ENCODE data around the gene HIVEP3. TPM values are rescaled to one million over a fixed set of nuclear protein-coding genes. Genes with fewer than 3 reads are reported as not detected.

The HIVEP3 gene
- total RNA-seq, 1 donor from 2014 or later: 8.9 TPM

DNA sequence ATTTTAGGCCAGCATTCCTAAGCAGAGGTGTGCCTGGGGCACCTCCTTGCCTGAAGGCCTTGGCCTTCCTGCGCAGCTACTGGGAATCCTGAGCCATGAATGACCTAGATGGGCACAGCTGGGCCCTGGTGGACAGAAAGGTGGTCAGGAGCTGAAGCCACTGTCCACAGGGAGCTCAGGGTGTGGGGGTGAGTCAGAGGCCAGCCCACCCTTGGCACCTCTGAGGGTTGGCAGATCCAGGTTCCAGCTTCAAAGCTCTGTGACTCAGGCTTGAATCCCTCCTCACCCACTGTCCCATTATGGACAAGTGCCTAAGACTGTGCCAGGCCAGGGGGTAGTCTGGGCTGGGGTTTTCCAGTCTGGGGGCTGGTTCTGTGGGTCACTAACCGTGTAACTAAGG lies 427.8 kb downstream of the HIVEP3 start:
- Histone ChIP-seq H3K4me1 (ENCODE audit: insufficient read depth, low read length) (peaks cover 39% of the 10 kb centered on the region), H2AFZ (ENCODE audit: low read depth, low read length) (no peak overlapping the region), H3K9ac (ENCODE audit: low read length) (no peak overlapping the region), H4K20me1 (ENCODE audit: insufficient read depth, low read length) (no peaks in the 10 kb centered on the region), H3K27me3 (ENCODE audit: insufficient read depth, low read length) (no peaks in the 10 kb centered on the region), H3K9me3 (ENCODE audit: insufficient read depth, low read depth, low read length) (no peaks in the 10 kb centered on the region), H3K27ac (ENCODE audit: low read depth, low read length) (no peak overlapping the region), H3K4me2 (ENCODE audit: low read length) (no peak overlapping the region), H3K79me2 (ENCODE audit: insufficient read depth, low read length) (no peaks in the 10 kb centered on the region), H3K36me3 (ENCODE audit: insufficient read depth, low read length) (no peaks in the 10 kb centered on the region), H3K4me3 (ENCODE audit: insufficient read depth, low read depth, low read length) (no peak overlapping the region)
- peaks cover 27% of the 10 kb centered on the region for H3K4me1 Mint-ChIP-seq (ENCODE audit: low read depth, unreplicated experiment)
- TF ChIP-seq, protein P1, sequence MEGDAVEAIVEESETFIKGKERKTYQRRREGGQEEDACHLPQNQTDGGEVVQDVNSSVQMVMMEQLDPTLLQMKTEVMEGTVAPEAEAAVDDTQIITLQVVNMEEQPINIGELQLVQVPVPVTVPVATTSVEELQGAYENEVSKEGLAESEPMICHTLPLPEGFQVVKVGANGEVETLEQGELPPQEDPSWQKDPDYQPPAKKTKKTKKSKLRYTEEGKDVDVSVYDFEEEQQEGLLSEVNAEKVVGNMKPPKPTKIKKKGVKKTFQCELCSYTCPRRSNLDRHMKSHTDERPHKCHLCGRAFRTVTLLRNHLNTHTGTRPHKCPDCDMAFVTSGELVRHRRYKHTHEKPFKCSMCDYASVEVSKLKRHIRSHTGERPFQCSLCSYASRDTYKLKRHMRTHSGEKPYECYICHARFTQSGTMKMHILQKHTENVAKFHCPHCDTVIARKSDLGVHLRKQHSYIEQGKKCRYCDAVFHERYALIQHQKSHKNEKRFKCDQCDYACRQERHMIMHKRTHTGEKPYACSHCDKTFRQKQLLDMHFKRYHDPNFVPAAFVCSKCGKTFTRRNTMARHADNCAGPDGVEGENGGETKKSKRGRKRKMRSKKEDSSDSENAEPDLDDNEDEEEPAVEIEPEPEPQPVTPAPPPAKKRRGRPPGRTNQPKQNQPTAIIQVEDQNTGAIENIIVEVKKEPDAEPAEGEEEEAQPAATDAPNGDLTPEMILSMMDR (IDR thresholded peaks at IDR 0.05; ENCODE audit: insufficient read depth, low read depth, low read length): no peak
- no peak for TF ChIP-seq EZH2 (IDR thresholded peaks at IDR 0.05; ENCODE audit: insufficient read depth, low read length)
- no peak overlapping the region for H3K4me3 Mint-ChIP-seq (ENCODE audit: unreplicated experiment)
- H3K27ac Mint-ChIP-seq (ENCODE audit: unreplicated experiment): no peak overlapping the region
- no peaks in the 10 kb centered on the region for H3K9me3 Mint-ChIP-seq (ENCODE audit: unreplicated experiment)
- DNase-seq (ENCODE audit: low read depth) (no peak), FAIRE-seq (no peak)
- no peaks in the 10 kb centered on the region for H3K36me3 Mint-ChIP-seq (ENCODE audit: low read depth, unreplicated experiment)
- H3K27me3 Mint-ChIP-seq (ENCODE audit: low read depth, unreplicated experiment): no peaks in the 10 kb centered on the region

DNA sequence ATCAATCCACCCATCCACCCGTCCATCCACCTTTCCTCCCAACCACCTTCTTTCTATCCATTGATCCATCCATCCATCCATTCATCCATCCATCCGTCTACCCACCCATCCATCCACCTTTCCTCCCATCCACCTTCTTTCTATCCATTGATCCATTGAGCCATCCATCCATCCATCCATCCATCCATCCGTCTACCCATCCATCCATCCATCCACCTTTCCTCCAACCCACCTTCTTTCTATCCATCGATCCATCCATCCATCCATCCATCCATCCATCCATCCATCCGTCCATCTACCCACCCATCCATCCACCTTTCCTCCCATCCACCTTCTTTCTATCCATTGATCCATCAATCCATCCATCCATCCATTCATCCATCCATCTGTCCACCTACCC lies 429.2 kb downstream of the HIVEP3 start:
- H3K4me3 Mint-ChIP-seq (ENCODE audit: unreplicated experiment): no peak overlapping the region
- no peak for FAIRE-seq

More for the DNA sequence above, 429.2 kb downstream of the HIVEP3 start:
- Histone ChIP-seq H3K4me1 (ENCODE audit: insufficient read depth, low read length) (peaks cover 45% of the 10 kb centered on the region), H2AFZ (ENCODE audit: low read depth, low read length) (no peak overlapping the region), H3K4me3 (ENCODE audit: insufficient read depth, low read depth, low read length) (no peak overlapping the region), H3K27ac (ENCODE audit: low read depth, low read length) (no peak overlapping the region), H3K27me3 (ENCODE audit: insufficient read depth, low read length) (no peaks in the 10 kb centered on the region), H3K9ac (ENCODE audit: low read length) (no peak overlapping the region), H3K79me2 (ENCODE audit: insufficient read depth, low read length) (no peaks in the 10 kb centered on the region), H4K20me1 (ENCODE audit: insufficient read depth, low read length) (no peaks in the 10 kb centered on the region), H3K36me3 (ENCODE audit: insufficient read depth, low read length) (no peaks in the 10 kb centered on the region), H3K9me3 (ENCODE audit: insufficient read depth, low read depth, low read length) (no peaks in the 10 kb centered on the region), H3K4me2 (ENCODE audit: low read length) (no peak overlapping the region)
- TF ChIP-seq, protein P1 (IDR thresholded peaks at IDR 0.05; ENCODE audit: insufficient read depth, low read depth, low read length): no peak
- TF ChIP-seq EZH2 (IDR thresholded peaks at IDR 0.05; ENCODE audit: insufficient read depth, low read length): no peak
- H3K27me3 Mint-ChIP-seq (ENCODE audit: low read depth, unreplicated experiment): no peaks in the 10 kb centered on the region
- no peak for DNase-seq (ENCODE audit: low read depth)
- no peaks in the 10 kb centered on the region for H3K9me3 Mint-ChIP-seq (ENCODE audit: unreplicated experiment)
- H3K27ac Mint-ChIP-seq (ENCODE audit: unreplicated experiment): no peak overlapping the region
- H3K4me1 Mint-ChIP-seq (ENCODE audit: low read depth, unreplicated experiment): peaks cover 29% of the 10 kb centered on the region
- no peaks in the 10 kb centered on the region for H3K36me3 Mint-ChIP-seq (ENCODE audit: low read depth, unreplicated experiment)

All from astrocyte (in vitro differentiated cells and primary cell).